SK-N-SH treated with all-trans-retinoic acid at 6 μM for 48 hours (cell line): ENCODE measurements around the gene GGT1.

Experiments used
- BACH2 ChIP-seq: fragments of 250-450 bp; sonication (Bioruptor Pico); IDR thresholded peaks from 2 replicates; pipeline ENCODE4 v1.9.0; 2021; ENCODE audit warnings: mild to moderate bottlenecking, borderline replicate concordance
- CSRNP3 ChIP-seq: fragments of 250-450 bp; sonication (Bioruptor Pico); IDR thresholded peaks from 2 replicates; pipeline ENCODE4 v1.5.1; 2021; ENCODE audit warnings: mild to moderate bottlenecking, moderate library complexity
- GLIS3 ChIP-seq: fragments of 250-450 bp; sonication (Bioruptor Pico); IDR thresholded peaks from 2 replicates; pipeline ENCODE4 v1.5.0; 2020; ENCODE audit warnings: mild to moderate bottlenecking, moderate library complexity
- PATZ1 ChIP-seq: fragments of 250-450 bp; sonication (Bioruptor Pico); IDR thresholded peaks from 2 replicates; pipeline ENCODE4 v1.8.0; 2020; ENCODE audit warnings: mild to moderate bottlenecking, moderate library complexity, borderline replicate concordance
- POU6F1 ChIP-seq: fragments of 250-450 bp; sonication (Bioruptor Pico); IDR thresholded peaks from 2 replicates; pipeline ENCODE4 v1.8.0; 2021; ENCODE audit warnings: low read depth, mild to moderate bottlenecking, moderate library complexity, borderline replicate concordance
- RARB ChIP-seq: fragments of 250-450 bp; sonication (Bioruptor Pico); IDR thresholded peaks from 2 replicates; pipeline ENCODE4 v1.8.0; 2021; ENCODE audit warnings: mild to moderate bottlenecking, moderate library complexity
- TOX ChIP-seq: fragments of 250-450 bp; sonication (Bioruptor Pico); IDR thresholded peaks from 2 replicates; pipeline ENCODE4 v1.8.0; 2021; ENCODE audit warnings: mild to moderate bottlenecking, moderate library complexity, borderline replicate concordance
- ZC3H10 ChIP-seq: fragments of 250-450 bp; sonication (Bioruptor Pico); IDR thresholded peaks from 2 replicates; pipeline ENCODE4 v1.5.1; 2021; ENCODE audit warnings: mild to moderate bottlenecking, moderate library complexity
- ZFP3 ChIP-seq: fragments of 250-450 bp; sonication (Bioruptor Pico); IDR thresholded peaks from 2 replicates; pipeline ENCODE4 v1.5.0; 2020; ENCODE audit warnings: mild to moderate bottlenecking, moderate library complexity
- ZNF565 ChIP-seq: fragments of 450-650 bp; formaldehyde crosslinking; conservative IDR thresholded peaks from 2 replicates; pipeline ENCODE4 v1.5.0; 2020; ENCODE audit warnings: low read depth, mild to moderate bottlenecking, moderate library complexity
- ZNF70 ChIP-seq: fragments of 450-650 bp; formaldehyde crosslinking; IDR thresholded peaks from 2 replicates; pipeline ENCODE4 v1.5.0; 2020; ENCODE audit warnings: mild to moderate bottlenecking, moderate library complexity

GRCh38 chr22:24566899-24567511 lies 36.0 kb upstream of the GGT1 start:
- no peak for TF ChIP-seq RARB
- no peak for TF ChIP-seq ZNF565 (CRISPR knock-in tag)
- TF ChIP-seq POU6F1 (CRISPR knock-in tag), result no peak
- no peak for TF ChIP-seq PATZ1 (CRISPR knock-in tag)
- no peak for TF ChIP-seq CSRNP3 (CRISPR knock-in tag)
- no peak for TF ChIP-seq ZNF70 (CRISPR knock-in tag)
- TF ChIP-seq TOX, result no peak
- TF ChIP-seq BACH2 (CRISPR knock-in tag), result no peak
- TF ChIP-seq ZFP3, result no peak
- TF ChIP-seq ZC3H10 (CRISPR knock-in tag), result no peak
- TF ChIP-seq GLIS3 (CRISPR knock-in tag), result no peak
